ENCODE data around the gene BIN1. TPM values are rescaled to one million over a fixed set of nuclear protein-coding genes. Genes with fewer than 3 reads are reported as not detected.

The BIN1 gene
- total RNA-seq, 2 donors from 2014 or later: 41.7 to 45.9 TPM

DNA sequence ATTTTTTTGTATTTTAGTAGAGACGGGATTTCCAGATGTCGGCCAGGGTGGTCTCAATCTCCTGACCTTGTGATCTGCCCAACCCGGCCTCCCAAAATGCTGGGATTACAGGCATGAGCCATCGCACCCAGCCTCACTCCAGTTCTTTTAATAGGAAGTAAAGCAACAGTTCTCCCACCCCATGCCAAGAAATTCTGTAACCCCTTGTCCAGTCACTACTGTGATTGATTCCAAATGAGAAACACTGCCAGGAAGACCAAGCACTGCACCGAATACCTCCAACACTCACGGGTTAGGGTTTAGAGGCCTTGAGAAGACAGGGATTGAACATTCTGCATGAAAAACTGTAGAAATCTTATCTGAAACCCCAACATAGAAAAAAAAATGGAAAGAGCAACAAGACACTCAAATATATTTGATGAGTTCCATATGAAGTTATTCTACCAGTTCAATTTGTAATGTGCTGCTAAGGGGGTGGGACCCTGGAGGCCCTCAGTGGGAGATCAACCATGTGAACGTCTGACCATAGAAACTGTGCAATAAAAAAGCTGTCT lies 48.2 kb upstream of the BIN1 start:
- Histone ChIP-seq H3K9ac (ENCODE audit: extremely low read depth, low read length, poor library complexity, severe bottlenecking) (no peak overlapping the region), H3K9me3 (ENCODE audit: control insufficient read depth, low read length) (peaks cover 20% of the 10 kb centered on the region), H3K4me3 (ENCODE audit: low read length) (no peak overlapping the region), H3K27ac (ENCODE audit: low read depth, low read length) (no peak overlapping the region), H3K4me1 (ENCODE audit: control insufficient read depth, insufficient read depth, low read length) (no peaks in the 10 kb centered on the region), H3K36me3 (ENCODE audit: control insufficient read depth, insufficient read depth, low read length) (no peaks in the 10 kb centered on the region), H3K27me3 (ENCODE audit: control insufficient read depth, insufficient read depth, low read length, poor library complexity, severe bottlenecking) (no peaks in the 10 kb centered on the region)
- Mint-ChIP-seq H3K9me3 (peaks cover 19% of the 10 kb centered on the region), H3K4me1 (peaks cover 5% of the 10 kb centered on the region), H3K4me3 (no peak overlapping the region), H3K27me3 (ENCODE audit: insufficient read depth) (peaks cover 1% of the 10 kb centered on the region), H3K36me3 (ENCODE audit: low read depth) (no peaks in the 10 kb centered on the region), H3K27ac (no peak overlapping the region)
- 88 to 94% methylated on average over 7 of the region's 7 CpGs for WGBS, 2 experiments (ENCODE audit: insufficient coverage in 1 of 2, insufficient read length in 1 of 2)
- TF ChIP-seq, protein P1, sequence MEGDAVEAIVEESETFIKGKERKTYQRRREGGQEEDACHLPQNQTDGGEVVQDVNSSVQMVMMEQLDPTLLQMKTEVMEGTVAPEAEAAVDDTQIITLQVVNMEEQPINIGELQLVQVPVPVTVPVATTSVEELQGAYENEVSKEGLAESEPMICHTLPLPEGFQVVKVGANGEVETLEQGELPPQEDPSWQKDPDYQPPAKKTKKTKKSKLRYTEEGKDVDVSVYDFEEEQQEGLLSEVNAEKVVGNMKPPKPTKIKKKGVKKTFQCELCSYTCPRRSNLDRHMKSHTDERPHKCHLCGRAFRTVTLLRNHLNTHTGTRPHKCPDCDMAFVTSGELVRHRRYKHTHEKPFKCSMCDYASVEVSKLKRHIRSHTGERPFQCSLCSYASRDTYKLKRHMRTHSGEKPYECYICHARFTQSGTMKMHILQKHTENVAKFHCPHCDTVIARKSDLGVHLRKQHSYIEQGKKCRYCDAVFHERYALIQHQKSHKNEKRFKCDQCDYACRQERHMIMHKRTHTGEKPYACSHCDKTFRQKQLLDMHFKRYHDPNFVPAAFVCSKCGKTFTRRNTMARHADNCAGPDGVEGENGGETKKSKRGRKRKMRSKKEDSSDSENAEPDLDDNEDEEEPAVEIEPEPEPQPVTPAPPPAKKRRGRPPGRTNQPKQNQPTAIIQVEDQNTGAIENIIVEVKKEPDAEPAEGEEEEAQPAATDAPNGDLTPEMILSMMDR (conservative IDR thresholded peaks at IDR 0.05): no peak
- DNase-seq: no peak

DNA sequence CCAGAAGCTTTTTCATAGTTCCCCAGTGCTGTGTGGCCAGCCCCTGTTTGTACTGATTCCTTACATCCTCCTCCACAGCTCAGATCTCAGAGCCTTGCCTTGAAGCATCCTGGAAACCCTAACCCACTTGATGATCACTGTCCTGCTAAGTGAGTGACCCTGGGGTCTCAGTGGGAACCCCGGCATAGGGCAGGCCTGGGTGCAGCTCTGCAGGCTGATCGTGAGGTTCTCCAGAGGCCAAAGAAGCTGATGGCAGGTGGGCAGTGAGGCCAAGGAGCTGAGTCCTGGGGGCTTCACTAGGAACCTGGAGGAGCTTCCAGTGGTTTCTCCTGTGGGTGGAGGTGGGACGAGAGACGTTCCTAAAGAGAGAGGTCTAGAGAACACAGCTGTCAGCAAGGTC lies 47.4 kb upstream of the BIN1 start:
- no peak overlapping the region for H3K27ac ChIP-seq (ENCODE audit: low read depth, low read length)
- Mint-ChIP-seq H3K27ac (no peak overlapping the region), H3K4me3 (no peak overlapping the region), H3K36me3 (ENCODE audit: low read depth) (no peaks in the 10 kb centered on the region), H3K9me3 (peaks cover 21% of the 10 kb centered on the region), H3K4me1 (peaks cover 5% of the 10 kb centered on the region), H3K27me3 (ENCODE audit: insufficient read depth) (peaks cover 1% of the 10 kb centered on the region)
- peaks cover 20% of the 10 kb centered on the region for H3K9me3 ChIP-seq (ENCODE audit: control insufficient read depth, low read length)
- no peaks in the 10 kb centered on the region for H3K27me3 ChIP-seq (ENCODE audit: control insufficient read depth, insufficient read depth, low read length, poor library complexity, severe bottlenecking)
- no peaks in the 10 kb centered on the region for H3K4me1 ChIP-seq (ENCODE audit: control insufficient read depth, insufficient read depth, low read length)
- no peak for DNase-seq
- WGBS, 2 experiments (ENCODE audit: insufficient coverage in 1 of 2, insufficient read length in 1 of 2): 87 to 95% methylated on average over 3 to 4 of the region's 4 CpGs
- H3K9ac ChIP-seq (ENCODE audit: extremely low read depth, low read length, poor library complexity, severe bottlenecking): no peak overlapping the region
- TF ChIP-seq, protein P1 (conservative IDR thresholded peaks at IDR 0.05): no peak
- no peak overlapping the region for H3K4me3 ChIP-seq (ENCODE audit: low read length)
- no peaks in the 10 kb centered on the region for H3K36me3 ChIP-seq (ENCODE audit: control insufficient read depth, insufficient read depth, low read length)

DNA sequence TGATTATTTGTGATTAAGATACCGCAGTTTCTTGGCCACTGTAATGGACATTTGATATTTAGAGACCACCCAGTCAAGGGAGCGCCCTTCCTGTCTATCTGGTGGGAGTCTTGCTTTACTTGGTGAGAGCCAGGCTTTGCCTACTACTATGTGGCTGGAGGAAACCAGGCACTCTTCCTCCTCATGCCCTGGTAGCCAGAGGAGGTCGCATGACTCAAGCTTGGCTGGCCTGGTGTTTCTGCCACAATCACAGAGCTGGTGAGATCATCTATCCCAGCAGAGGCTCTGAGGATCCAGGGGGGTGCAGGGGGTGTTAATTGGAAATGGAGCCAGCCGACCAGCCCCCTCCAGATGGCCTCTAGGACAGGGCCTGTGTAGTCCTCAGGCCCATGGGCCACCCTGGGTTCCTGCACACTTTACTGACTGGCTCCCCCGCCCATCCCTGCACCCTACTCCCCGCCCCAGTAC lies 46.8 kb upstream of the BIN1 start:
- Histone ChIP-seq H3K27ac (ENCODE audit: low read depth, low read length) (no peak overlapping the region), H3K27me3 (ENCODE audit: control insufficient read depth, insufficient read depth, low read length, poor library complexity, severe bottlenecking) (no peaks in the 10 kb centered on the region)
- no peaks in the 10 kb centered on the region for H3K36me3 Mint-ChIP-seq (ENCODE audit: low read depth)

More for the DNA sequence above, 46.8 kb upstream of the BIN1 start:
- no peaks in the 10 kb centered on the region for H3K36me3 ChIP-seq (ENCODE audit: control insufficient read depth, insufficient read depth, low read length)
- TF ChIP-seq, protein P1 (conservative IDR thresholded peaks at IDR 0.05): no peak
- 92% methylated on average over 4 to 6 of the region's 6 CpGs for WGBS, 2 experiments (ENCODE audit: insufficient coverage in 1 of 2, insufficient read length in 1 of 2)
- H3K4me1 Mint-ChIP-seq: peaks cover 5% of the 10 kb centered on the region
- peaks cover 20% of the 10 kb centered on the region for H3K9me3 ChIP-seq (ENCODE audit: control insufficient read depth, low read length)
- H3K9me3 Mint-ChIP-seq: peaks cover 22% of the 10 kb centered on the region
- H3K4me3 Mint-ChIP-seq: no peak overlapping the region
- no peak overlapping the region for H3K4me3 ChIP-seq (ENCODE audit: low read length)
- H3K4me1 ChIP-seq (ENCODE audit: control insufficient read depth, insufficient read depth, low read length): no peaks in the 10 kb centered on the region
- no peak overlapping the region for H3K27ac Mint-ChIP-seq
- no peak overlapping the region for H3K9ac ChIP-seq (ENCODE audit: extremely low read depth, low read length, poor library complexity, severe bottlenecking)
- H3K27me3 Mint-ChIP-seq (ENCODE audit: insufficient read depth): peaks cover 1% of the 10 kb centered on the region
- DNase-seq: no peak

Measured in endodermal cell (in vitro differentiated cells).